GM19328 (cell line): ENCODE data around the gene SLIT3.

ENCODE experiments used
- ATAC-seq: cut with Tn5 transposase; IDR thresholded peaks from one replicate; pipeline ENCODE4 v1.9.1; 2021; ENCODE audit warnings: mild to moderate bottlenecking, moderate library complexity; ENCODE audit not compliant: unreplicated experiment

Gene SLIT3

GRCh38 chr5:169088028-169088725 is 212.8 kb downstream of the SLIT3 start:
- no peak for ATAC-seq

DNA sequence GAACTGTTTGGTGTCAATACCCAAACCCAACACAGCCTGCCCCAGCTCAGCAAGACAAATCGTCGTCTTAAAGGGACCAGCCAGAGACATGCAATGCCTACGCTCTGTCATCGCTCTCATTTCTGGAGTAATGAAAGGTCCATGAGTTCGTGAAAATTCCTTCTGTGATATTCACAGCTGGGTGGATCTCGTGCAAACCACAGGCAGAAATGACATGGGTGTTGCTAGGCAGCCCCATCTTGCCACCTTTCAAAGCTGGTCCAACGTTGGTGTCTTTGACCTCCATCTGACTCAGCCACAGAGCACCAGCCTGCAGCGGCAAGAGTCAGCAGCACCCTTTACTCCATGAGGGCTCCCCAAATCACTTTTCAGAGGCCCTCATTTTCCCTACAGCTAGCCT is 215.3 kb downstream of the SLIT3 start:
- ATAC-seq: no peak

- ATAC-seq: no peak
Observed at GRCh38 chr5:169085212-169085611, 215.7 kb downstream of the SLIT3 start.

GRCh38 chr5:169084775-169085174 is 216.2 kb downstream of the SLIT3 start:
- ATAC-seq: no peak

DNA sequence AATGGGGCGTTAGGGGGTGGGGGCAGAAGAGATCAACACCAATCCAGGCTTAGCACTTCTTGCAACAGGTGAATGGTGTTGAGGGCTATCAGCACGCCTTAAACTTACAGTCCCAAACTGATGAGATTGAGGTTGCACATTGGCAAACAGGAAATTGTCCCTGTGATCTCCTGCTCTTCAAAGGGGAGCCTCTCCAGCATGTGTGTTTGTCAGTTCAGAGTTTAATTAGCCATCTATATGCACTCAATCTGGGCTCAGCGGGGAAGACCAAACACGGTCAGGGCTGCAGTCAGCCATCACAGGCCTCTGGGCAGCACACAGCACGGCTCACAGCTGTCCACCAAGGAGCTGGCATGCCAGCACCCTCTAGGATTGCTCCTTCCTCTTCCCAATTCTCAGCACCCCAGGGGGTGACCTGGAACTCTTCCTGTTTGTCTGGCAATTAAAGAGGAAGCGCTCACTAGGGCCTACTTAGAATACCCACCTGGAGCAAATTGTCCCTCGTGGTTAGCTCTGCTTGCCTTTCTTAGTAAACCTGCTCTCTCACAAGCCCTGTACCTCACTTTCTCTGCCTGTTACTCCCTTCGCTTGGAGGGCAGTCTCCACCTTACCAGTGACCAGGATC is 217.4 kb downstream of the SLIT3 start:
- ATAC-seq: no peak

DNA sequence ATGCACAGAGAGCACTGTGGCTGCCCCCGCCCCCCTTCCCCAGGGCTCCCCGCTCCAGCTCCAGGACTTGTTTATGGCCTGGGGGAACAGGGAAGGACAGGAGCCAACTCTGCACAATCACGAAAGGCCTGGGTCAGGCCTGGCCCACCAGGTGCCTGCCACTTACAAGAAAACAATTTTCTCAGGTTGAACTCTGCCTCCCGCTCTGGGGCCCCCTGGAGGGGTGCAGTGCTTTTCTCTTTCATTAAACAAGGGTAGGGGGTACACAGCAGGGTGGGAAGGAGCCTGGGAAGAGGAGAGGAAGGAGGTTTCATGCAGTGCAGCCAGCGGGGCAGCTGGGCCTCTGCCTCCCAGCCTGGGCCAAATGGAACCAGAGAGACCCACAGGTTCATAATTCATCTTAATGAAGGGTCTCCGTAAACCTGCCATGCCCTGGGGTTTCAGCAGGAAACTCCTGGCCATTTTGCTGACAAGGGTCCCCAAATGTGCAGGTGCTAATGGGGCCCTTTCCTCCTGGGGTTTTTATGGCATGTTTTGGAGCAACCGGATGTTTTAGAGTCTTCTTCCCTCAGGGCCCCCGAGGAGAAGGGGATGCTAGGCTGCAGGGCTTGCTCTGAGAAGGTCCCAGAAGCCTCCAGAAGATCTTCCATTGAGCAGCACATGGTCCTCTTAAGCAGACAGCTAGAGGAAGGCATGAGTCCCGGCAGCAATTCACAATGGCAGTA is 219.8 kb downstream of the SLIT3 start:
- no peak for ATAC-seq

- no peak for ATAC-seq
Observed at GRCh38 chr5:169080448-169080911, 220.5 kb downstream of the SLIT3 start.

DNA sequence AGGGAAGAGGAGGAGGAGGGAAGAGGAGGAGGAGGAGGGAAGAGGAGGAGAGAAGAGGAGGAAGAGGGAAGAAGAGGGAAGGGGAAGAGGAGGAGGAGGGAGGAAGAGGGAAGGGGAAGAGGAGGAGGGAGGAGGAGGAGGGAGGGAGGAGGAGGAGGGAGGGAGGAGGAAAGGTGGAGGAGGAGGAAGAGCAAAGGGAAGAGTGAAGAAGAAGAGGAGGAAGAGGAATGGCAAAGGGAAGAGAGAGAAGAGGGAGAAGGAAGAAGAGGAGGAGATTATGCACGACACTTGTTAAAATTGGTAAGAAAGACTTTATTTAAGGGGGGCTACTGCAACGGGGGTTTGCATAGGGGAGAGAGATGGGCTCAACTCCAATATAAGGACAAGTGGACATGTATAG is 221.2 kb downstream of the SLIT3 start:
- ATAC-seq: no peak

GRCh38 chr5:169074839-169075238 is 226.1 kb downstream of the SLIT3 start:
- no peak for ATAC-seq

DNA sequence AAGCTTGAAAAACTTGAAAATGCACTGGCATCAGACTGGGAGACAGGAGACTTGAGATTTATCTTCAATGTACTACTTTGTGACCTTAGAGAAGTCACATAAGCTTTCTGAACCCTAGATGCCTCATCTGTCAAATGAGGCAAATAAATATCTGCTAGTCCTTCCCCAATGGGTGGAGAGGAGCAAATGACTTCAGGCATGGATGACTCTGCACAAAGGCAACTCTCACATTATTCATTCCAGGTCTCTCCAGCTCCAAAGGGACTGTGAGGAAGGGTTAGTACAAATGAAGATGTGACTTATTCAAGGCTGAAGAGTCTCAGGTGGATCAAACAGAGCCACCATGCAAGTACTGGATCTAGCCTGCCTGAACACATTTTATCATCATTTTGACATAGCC is 228.7 kb downstream of the SLIT3 start:
- no peak for ATAC-seq

DNA sequence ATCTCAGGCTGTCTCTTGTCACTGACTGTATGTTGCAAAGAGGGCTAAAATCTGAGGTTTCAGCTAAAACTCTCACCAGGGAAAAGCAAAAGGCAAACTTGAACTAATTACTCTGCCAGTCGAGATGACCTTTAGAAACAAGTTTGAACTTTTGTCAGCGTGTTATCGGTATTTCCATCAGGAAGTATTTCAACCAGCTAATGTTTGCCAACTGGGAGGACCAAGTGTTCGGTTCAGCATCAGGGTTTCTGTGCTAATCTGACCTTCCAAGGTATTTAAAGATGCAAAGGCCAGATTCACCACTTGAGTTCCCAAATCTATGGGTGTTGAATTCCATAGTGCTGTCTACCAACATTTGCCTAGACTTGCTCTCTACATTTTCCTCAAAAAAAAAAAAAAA is 230.5 kb downstream of the SLIT3 start:
- no peak for ATAC-seq

GRCh38 chr5:169067751-169068173 is 233.2 kb downstream of the SLIT3 start:
- ATAC-seq: no peak

DNA sequence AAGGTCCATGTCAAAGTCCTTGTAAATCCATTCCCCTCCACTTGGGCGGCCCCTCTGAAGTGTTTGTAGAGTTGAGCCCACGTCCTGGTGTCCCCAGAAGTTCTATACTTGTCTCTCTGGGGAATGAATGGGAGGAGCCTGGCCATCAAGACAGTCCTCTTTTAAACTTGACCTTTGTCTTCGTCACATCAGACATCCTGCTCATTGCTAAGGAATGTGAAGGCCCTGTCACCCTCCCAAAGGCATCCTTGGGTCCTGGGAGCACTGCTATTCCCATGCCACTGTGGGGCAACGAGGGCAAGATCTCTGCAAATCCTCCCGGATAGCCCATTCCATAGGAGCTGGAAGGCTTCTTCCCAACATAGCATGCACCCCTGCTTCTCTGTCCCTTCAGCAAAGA is 235.5 kb downstream of the SLIT3 start:
- no peak for ATAC-seq

DNA sequence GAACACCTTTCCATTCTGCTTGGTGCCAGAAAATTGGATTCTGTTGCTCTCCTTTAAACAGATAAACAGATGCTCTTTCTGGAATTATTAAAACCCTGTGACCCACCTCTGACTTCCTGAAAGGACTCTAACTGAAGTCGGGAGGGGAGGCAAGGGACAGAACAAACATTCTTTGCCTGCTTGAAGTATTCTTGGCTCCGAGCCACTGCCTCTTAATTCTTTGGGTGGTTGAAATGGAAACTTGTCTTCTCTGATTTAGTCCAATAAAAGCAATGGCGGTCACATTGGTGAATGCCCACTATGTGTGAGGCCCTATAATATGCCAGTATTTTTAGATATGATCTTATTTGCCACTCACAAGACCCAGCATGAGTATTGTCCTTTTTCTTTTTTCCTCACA is 236.8 kb downstream of the SLIT3 start:
- ATAC-seq: no peak

DNA sequence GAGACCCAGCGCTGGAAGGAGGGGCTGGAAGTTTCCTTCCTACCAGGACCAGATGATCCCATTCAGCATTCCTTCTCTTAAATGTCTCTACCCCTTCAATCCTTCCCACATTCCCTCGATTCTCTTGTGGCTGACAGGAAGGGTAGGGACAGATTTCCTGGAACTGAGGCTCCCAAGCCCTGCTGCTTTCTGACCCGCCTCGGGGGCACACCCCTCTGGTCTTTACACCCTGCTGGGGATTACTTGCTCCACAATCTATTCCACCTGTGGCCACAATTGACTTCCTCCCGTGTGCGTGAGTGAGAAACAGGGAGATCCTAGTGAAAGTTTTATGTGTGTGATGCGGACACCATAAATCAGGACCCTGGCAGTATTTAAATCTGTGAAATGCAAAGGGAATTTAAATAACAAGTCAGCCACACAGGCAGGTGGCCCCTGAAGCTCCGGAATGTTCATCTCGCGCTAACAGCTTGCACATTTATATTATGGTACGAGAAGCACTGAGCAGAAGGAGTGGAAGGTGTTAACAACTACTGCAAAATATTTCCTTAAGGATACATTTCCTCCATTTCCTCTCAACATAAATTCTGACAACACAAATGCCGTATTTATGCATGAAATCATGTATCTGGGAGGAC is 237.5 kb downstream of the SLIT3 start:
- ATAC-seq: no peak

DNA sequence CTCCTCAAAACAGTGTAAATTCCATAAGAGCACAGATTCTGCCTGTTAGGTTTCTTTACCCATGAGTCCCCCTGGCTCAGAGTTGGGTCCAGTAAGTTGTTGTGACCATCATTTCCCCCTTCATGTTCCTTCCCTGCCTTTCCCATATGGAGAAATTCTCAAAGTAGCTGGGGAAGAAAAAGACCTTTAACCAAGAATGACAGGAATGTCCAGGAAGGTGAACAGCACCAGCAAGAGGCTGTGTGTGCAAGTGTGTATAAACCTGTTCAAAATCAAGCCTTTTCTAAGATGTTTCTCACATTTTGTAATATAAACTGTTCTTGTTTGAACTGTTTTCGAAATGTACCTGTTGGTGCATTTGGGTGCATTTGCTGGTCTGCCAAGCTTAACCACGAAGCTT is 238.2 kb downstream of the SLIT3 start:
- ATAC-seq: no peak

DNA sequence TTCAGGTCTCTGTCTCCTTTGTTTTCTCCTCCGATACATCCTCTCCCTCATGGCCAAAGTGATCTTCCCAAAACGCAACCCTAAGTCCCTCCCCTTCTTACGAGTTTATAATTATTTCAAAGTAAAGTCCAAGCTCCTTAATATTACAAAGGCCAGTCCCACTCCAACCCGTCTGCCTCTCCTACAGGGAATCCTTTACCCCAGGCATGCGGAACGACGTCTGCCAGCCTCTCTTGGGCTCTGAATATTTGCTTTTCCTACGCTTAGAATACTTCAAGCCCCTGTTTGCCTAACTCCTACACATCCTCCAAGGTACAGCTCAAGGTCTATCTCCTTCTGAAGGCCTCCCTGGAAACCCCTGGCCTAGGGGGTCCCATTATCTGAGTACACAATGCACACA is 246.4 kb downstream of the SLIT3 start:
- ATAC-seq: no peak

DNA sequence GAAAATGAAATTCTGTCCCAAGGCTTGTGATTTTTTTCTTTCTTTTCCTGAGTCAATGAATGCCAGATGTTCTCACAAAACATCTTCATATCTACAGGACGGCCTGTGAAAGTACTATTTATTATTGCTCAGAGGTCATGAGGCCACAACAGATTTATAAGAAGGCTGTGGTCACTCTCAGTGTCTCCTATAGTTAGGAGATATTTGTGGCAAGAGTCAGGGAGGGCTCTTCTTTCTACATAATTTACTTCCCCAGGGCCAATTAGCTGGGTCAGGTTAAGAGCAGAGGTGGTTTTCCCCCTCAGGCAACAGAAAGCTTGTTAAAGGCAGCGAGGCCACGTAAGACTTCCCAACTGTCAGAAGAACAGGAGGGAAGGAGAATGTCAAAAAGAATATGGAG is 248.7 kb downstream of the SLIT3 start:
- ATAC-seq: no peak

DNA sequence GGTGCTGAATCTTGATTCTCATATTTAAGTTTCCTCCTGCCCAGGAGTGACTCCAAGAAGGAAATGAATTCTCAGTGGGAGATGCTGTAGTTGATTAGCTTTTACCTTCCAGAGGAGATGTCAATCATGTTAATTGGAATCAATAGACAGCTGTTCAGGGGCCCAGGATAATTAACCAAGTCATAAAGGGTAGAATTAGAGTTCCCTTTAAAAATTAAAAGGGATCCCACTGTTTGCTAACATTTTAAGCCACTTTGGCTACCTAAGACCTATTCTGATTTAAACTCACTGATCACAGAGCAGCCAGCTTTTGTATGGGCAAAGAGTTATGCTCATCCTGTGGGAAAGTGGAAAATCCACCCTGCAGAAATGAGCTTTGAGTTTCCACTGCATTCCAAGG is 249.6 kb downstream of the SLIT3 start:
- no peak for ATAC-seq

DNA sequence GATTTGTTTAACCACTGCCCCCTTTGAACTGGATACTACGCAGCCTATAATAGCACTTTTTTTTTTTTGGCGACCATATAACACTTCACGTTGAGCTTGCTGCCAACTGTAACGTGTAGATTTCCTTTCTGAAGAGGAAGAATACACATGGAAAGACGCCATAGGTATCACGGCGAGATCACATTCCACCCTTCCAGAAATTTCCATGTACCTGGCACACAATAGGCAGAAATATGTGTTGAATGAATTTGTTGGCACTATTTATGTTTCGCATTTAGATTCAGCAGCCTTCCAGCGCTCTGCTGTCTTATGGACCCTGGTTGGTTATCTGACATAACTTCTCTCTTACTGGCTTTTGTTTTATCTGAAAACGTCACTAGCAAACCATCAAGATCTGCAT is 250.3 kb downstream of the SLIT3 start:
- ATAC-seq: no peak

- no peak for ATAC-seq
Observed at GRCh38 chr5:169050146-169050571, 250.8 kb downstream of the SLIT3 start.

DNA sequence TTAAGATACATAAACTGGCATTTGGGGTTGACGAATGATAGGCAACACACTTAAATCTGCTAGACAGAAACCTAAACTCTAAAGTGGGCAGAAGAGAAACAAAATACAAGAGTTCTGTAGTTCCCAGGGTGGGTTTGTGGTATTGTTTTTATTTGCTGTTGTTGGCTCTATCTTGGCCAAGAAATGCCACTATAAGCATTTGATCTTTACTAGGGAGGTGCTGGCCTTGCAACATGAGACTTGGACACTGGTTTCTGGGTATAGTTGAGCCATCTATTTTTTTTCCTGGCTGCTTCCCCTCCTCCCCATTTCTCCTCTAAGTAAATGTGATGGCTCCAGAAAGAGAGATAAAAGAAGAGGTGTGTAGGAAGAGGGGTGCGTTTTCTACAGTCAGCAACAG is 251.2 kb downstream of the SLIT3 start:
- no peak for ATAC-seq
